DOHH2 (cell line): ENCODE results near the gene DYNC1I1.

Experiments
- H3F3A ChIP-seq: fragments of 200-600 bp; sonication (generic), shearing (Covaris generic); 2 replicates; pipeline ENCODE4 v1.6.0; 2016; ENCODE audit warnings: antibody characterized with exemption, mild to moderate bottlenecking; ENCODE audit not compliant: control insufficient read depth, insufficient read depth
- H3K27ac ChIP-seq: fragments of 200-600 bp; sonication (generic); 2 replicates; pipeline ENCODE4 v1.5.1; 2014; ENCODE audit warnings: low read depth, mild to moderate bottlenecking, low read length, moderate library complexity
- H3K27me3 ChIP-seq: fragments of 200-600 bp; sonication (generic); 2 replicates; pipeline ENCODE4 v1.6.1; 2014; ENCODE audit warnings: mild to moderate bottlenecking, low read length, mixed read lengths; ENCODE audit not compliant: control insufficient read depth
- H3K36me3 ChIP-seq: fragments of 200-600 bp; sonication (generic); 2 replicates; pipeline ENCODE4 v1.6.1; 2014; ENCODE audit warnings: mild to moderate bottlenecking, low read length, moderate library complexity, mixed read lengths; ENCODE audit not compliant: control insufficient read depth
- H3K4me1 ChIP-seq: fragments of 200-600 bp; sonication (generic); 2 replicates; pipeline ENCODE4 v1.6.1; 2014; ENCODE audit warnings: mild to moderate bottlenecking, low read length, mixed read lengths; ENCODE audit not compliant: control insufficient read depth
- H3K4me2 ChIP-seq: fragments of 200-600 bp; sonication (generic); 2 replicates; pipeline ENCODE4 v1.6.0; 2014; ENCODE audit warnings: mild to moderate bottlenecking, low read length, moderate library complexity
- H3K4me3 ChIP-seq: fragments of 200-600 bp; sonication (generic); 2 replicates; pipeline ENCODE4 v1.5.1; 2014; ENCODE audit warnings: mild to moderate bottlenecking, low read length, mixed read lengths
- H3K79me2 ChIP-seq: fragments of 200-600 bp; sonication (generic); 2 replicates; pipeline ENCODE4 v1.6.1; 2014; ENCODE audit warnings: mild to moderate bottlenecking, low read length, mixed read lengths; ENCODE audit not compliant: control insufficient read depth
- H3K9me2 ChIP-seq: fragments of 200-600 bp; sonication (generic); replicated peaks from 2 replicates; pipeline ENCODE4 v1.6.1; 2014; ENCODE audit warnings: mild to moderate bottlenecking, low read length, mixed read lengths; ENCODE audit not compliant: control insufficient read depth
- H3K9me3 ChIP-seq: fragments of 200-600 bp; sonication (generic); 2 replicates; pipeline ENCODE4 v1.6.1; 2014; ENCODE audit warnings: antibody characterized with exemption, low read length, mixed read lengths; ENCODE audit not compliant: control insufficient read depth, insufficient read depth
- H4K20me1 ChIP-seq: fragments of 200-600 bp; sonication (generic); 2 replicates; pipeline ENCODE4 v1.6.0; 2014; ENCODE audit warnings: low read depth, mild to moderate bottlenecking, antibody characterized with exemption, low read length, moderate library complexity; ENCODE audit not compliant: control insufficient read depth, insufficient read depth
- EZH2phosphoT487 ChIP-seq: fragments of 200-600 bp; sonication (generic); IDR thresholded peaks from 2 replicates; pipeline ENCODE4 v1.6.1; 2017; ENCODE audit warnings: borderline replicate concordance, mild to moderate bottlenecking, antibody characterized with exemption, low read length, moderate library complexity, mixed read lengths
- TF ChIP-seq, protein P1 (sequence below): fragments of 200-600 bp; sonication (generic); IDR thresholded peaks from one replicate; pipeline ENCODE4 v1.5.1; 2014; ENCODE audit warnings: antibody characterized with exemption, mild to moderate bottlenecking, low read depth, low read length; ENCODE audit not compliant: poor library complexity, severe bottlenecking

Gene DYNC1I1

DNA sequence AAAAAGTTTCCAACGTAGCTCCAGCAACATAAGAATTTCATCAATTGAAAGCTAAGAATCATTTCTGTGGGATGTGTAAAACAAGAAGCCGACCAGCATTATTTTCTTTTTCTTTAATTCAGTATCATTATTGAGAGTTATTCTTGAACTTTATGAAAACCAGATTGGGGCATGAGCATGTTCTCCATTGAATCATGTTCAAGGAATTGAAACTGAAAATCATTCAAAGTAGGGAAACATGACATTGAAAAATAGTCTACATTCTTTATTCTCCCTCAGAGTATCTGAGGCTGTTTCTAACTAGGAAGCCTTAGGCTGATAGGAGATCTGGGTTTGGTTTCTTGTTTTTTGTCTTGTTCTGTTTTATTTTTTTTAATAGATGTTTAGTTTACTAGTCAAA is 253.7 kb downstream of the DYNC1I1 start:
- H3K79me2 ChIP-seq = no peaks in the 10 kb centered on the region

DNA sequence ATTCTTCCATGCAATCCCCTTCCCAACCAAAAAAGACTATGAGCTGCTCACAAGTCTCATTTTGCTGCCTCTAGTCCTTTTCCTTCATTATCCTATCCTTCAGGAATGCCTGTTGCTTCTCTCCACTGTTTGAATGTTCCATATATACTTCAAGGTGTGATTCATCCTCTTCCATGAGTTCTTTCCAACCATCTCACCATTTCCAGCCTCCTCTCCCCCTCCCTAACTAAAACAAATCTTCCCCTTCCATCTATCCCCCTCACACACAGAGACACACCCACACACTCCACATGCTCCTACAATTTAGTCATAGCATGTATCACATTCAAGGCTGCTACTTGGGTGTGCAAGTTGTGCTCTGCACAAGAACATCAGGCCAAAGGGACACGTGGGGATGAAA is 254.3 kb downstream of the DYNC1I1 start:
- H4K20me1 ChIP-seq = no peaks in the 10 kb centered on the region
- no peaks in the 10 kb centered on the region for H3K27me3 ChIP-seq
- no peaks in the 10 kb centered on the region for H3F3A ChIP-seq
- H3K9me3 ChIP-seq = no peaks in the 10 kb centered on the region
- H3K4me2 ChIP-seq = no peak overlapping the region
- H3K27ac ChIP-seq = no peak overlapping the region
- H3K4me3 ChIP-seq = no peak overlapping the region
- no peaks in the 10 kb centered on the region for H3K4me1 ChIP-seq
- TF ChIP-seq EZH2phosphoT487 = no peak
- TF ChIP-seq, protein P1, sequence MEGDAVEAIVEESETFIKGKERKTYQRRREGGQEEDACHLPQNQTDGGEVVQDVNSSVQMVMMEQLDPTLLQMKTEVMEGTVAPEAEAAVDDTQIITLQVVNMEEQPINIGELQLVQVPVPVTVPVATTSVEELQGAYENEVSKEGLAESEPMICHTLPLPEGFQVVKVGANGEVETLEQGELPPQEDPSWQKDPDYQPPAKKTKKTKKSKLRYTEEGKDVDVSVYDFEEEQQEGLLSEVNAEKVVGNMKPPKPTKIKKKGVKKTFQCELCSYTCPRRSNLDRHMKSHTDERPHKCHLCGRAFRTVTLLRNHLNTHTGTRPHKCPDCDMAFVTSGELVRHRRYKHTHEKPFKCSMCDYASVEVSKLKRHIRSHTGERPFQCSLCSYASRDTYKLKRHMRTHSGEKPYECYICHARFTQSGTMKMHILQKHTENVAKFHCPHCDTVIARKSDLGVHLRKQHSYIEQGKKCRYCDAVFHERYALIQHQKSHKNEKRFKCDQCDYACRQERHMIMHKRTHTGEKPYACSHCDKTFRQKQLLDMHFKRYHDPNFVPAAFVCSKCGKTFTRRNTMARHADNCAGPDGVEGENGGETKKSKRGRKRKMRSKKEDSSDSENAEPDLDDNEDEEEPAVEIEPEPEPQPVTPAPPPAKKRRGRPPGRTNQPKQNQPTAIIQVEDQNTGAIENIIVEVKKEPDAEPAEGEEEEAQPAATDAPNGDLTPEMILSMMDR = no peak
- no peaks in the 10 kb centered on the region for H3K79me2 ChIP-seq
- no peaks in the 10 kb centered on the region for H3K36me3 ChIP-seq
- H3K9me2 ChIP-seq = no peaks in the 10 kb centered on the region

More for the DNA sequence above, 253.7 kb downstream of the DYNC1I1 start:
- TF ChIP-seq EZH2phosphoT487 = no peak
- TF ChIP-seq, protein P1 = no peak
- H3K4me1 ChIP-seq = no peaks in the 10 kb centered on the region
- no peaks in the 10 kb centered on the region for H3K9me2 ChIP-seq
- H3K4me3 ChIP-seq = no peak overlapping the region
- no peaks in the 10 kb centered on the region for H3K36me3 ChIP-seq
- no peaks in the 10 kb centered on the region for H3K27me3 ChIP-seq
- no peak overlapping the region for H3K27ac ChIP-seq
- no peaks in the 10 kb centered on the region for H4K20me1 ChIP-seq
- H3F3A ChIP-seq = no peaks in the 10 kb centered on the region
- no peak overlapping the region for H3K4me2 ChIP-seq
- no peaks in the 10 kb centered on the region for H3K9me3 ChIP-seq

DNA sequence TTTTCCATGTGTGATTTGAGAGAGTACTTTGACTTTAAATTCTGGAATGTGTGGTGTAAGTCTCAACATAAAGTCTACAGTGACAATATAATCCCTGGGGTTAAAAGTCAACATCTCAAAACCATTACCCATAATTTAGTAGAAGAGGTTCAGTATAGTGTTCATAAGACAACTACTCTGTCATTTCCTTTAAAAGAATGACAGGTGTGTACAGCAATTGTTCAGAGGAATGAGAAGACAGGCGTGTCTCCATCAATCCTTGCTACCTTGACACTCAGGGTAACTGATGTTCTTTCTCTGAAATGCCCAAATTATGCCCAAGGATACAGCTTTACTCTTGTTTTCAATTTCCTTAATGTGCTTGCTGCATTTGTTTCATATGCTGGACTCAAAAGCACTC is 256.4 kb downstream of the DYNC1I1 start:
- Histone ChIP-seq H3F3A (no peaks in the 10 kb centered on the region), H3K27ac (no peak overlapping the region), H3K9me2 (no peaks in the 10 kb centered on the region), H3K4me3 (no peak overlapping the region), H3K4me2 (no peak overlapping the region), H3K36me3 (no peaks in the 10 kb centered on the region), H3K4me1 (no peaks in the 10 kb centered on the region), H4K20me1 (no peaks in the 10 kb centered on the region), H3K79me2 (no peaks in the 10 kb centered on the region), H3K9me3 (no peaks in the 10 kb centered on the region), H3K27me3 (no peaks in the 10 kb centered on the region)
- TF ChIP-seq EZH2phosphoT487 = no peak
- TF ChIP-seq, protein P1 = no peak

DNA sequence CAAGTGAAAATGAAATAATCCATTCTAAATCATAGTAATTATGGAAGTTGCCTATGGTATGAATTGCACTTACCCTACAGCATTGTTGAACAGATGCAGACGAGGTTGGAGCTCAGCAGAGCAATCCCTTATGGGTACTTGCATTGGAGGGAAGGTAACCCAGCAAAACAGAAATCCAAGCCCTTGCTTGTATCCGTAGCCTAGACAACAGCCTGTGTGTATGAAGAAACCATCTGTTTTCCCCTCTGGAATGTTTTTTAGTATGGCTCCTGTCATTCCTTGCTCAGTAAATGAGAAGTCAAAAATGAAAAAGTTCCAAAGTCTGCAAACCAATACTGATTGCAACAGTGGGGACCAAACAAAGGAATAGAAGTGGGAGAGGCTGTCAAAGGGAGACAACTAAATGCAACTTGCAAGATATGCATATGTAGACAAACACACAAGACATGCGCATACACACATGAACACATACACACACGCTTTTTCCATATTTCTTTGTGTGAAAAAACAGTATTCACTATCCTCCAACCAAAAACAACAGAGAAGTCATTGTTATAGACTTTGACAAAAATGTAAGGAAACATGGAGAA is 260.8 kb downstream of the DYNC1I1 start:
- H3K36me3 ChIP-seq = no peaks in the 10 kb centered on the region
- H3K4me1 ChIP-seq = no peaks in the 10 kb centered on the region
- no peak overlapping the region for H3K4me3 ChIP-seq
- H4K20me1 ChIP-seq = no peaks in the 10 kb centered on the region
- no peak overlapping the region for H3K27ac ChIP-seq
- no peaks in the 10 kb centered on the region for H3K9me2 ChIP-seq
- no peaks in the 10 kb centered on the region for H3K9me3 ChIP-seq
- H3K4me2 ChIP-seq = no peak overlapping the region
- H3F3A ChIP-seq = no peaks in the 10 kb centered on the region
- H3K27me3 ChIP-seq = no peaks in the 10 kb centered on the region
- no peak for TF ChIP-seq EZH2phosphoT487
- TF ChIP-seq, protein P1 = no peak
- no peaks in the 10 kb centered on the region for H3K79me2 ChIP-seq
